Motor neuron (in vitro differentiated cells): ENCODE results near the gene TMEM88. TPM values are rescaled to one million over a fixed set of nuclear protein-coding genes. Genes with fewer than 3 reads are reported as not detected.
A peak's percentile ranks its signal among the peaks of the same experiment; 100 is the strongest.

Source experiments
- ATAC-seq, 8 experiments: fragments of 200-7000 bp; cut with Tn5 transposase; replicated peaks in 6 of 8; 2 replicates each; pipeline ENCODE4 v1.8.0; 2021; ENCODE audit warnings: mild to moderate bottlenecking in 8 of 8, moderate library complexity in 8 of 8
- H3K27ac ChIP-seq, 2 donors: fragments of 250-450 bp; sonication (Bioruptor Pico); 2 replicates each; pipeline ENCODE4 v1.9.0; 2021; ENCODE audit warnings: antibody characterized with exemption in 2 of 2, mild to moderate bottlenecking in 2 of 2, moderate library complexity in 1 of 2
- H3K4me1 ChIP-seq, 2 donors: fragments of 250-450 bp; sonication (Bioruptor Pico); replicated peaks in 1 of 2; 2 replicates each; pipeline ENCODE4 v1.6.1; 2021; ENCODE audit warnings: antibody characterized with exemption in 2 of 2, mild to moderate bottlenecking in 2 of 2, moderate library complexity in 1 of 2
- H3K4me3 ChIP-seq, 5 donors: fragments of 250-450 bp; sonication (Bioruptor Pico); 2 replicates each; pipeline ENCODE4 v1.9.0; 2021; ENCODE audit warnings: antibody characterized with exemption in 5 of 5, mild to moderate bottlenecking in 5 of 5, moderate library complexity in 4 of 5
- WGBS, 10 experiments: fragments of 450-650 bp; shearing (Covaris generic); methylation state at CpG; one replicate each; pipeline ENCODE4 v1.0.0; 2022; 5-methylcytosine and 5-hydroxymethylcytosine counted together
- in situ Hi-C, 9 experiments: fragments of 400-800 bp; cut with MboI; loops; one replicate each; pipeline ENCODE4 v1.15.0; 2021; ENCODE audit warnings: low sequenced_read_pairs in 9 of 9, low pct_unique_long_range_greater_than_20kb in 2 of 9; ENCODE audit not compliant: unreplicated experiment in 9 of 9
- total RNA-seq, 8 experiments: library from RNA; unstranded; fragments of 300-600 nt; gene quantifications; 2 replicates each; pipeline versions ENCODE4 v1.2.3 to v1.2.4, GENCODE V29; 2022

Gene TMEM88
- total RNA-seq, 8 experiments from 2014 or later, result 0.51 to 18.5 (median 4.1) TPM

DNA sequence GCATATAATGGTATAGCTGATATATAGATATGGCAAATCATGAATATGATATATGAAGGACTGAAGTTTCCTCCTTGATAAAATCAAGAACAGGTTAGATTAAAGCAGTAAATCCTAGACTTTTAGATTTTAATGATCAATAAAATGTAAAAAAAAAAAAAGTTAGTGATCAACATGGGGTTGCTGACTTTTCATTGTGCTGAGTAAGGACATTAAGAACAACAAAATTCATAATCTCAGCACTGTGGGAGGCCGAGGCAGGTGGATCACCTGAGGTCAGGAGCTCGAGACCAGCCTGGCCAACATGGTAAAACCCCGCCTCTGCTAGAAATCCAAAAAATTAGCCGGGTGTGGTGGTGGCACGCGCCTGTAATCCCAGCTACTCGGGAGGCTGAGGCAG lies 23.4 kb downstream of the TMEM88 start:
- in situ Hi-C loops, result no loop called here
- WGBS, 10 experiments, result 80 to 100% (median 97%) methylated on average over 1 to 7 of the region's 7 CpGs; no CpG with 5 or more reads in 3 of the 10 experiments
- no peak overlapping the region for H3K27ac ChIP-seq
- no peak for ATAC-seq
- H3K4me1 ChIP-seq, result peaks cover 5 to 27% of the 10 kb centered on the region in 2 donors
- no peak overlapping the region for H3K4me3 ChIP-seq

GRCh38 chr17:7880076-7880868 lies 25.4 kb downstream of the TMEM88 start:
- ATAC-seq, result no peak
- Histone ChIP-seq H3K4me3 (no peak overlapping the region), H3K4me1 (peaks cover 5 to 33% of the 10 kb centered on the region in 2 donors), H3K27ac (no peak overlapping the region)
- WGBS, 10 experiments, result 0 to 100% (median 80%) methylated on average over 1 to 3 of the region's 3 CpGs; no CpG with 5 or more reads in 1 of the 10 experiments
- in situ Hi-C loops, result no loop called here

- in situ Hi-C loops, result no loop called here
- 50 to 80% (median 69%) methylated on average over 3 to 7 of the region's 7 CpGs for WGBS, 10 experiments
- ATAC-seq, result no peak
- Histone ChIP-seq H3K4me1 (peaks cover 5 to 33% of the 10 kb centered on the region in 2 donors), H3K4me3 (no peak overlapping the region), H3K27ac (no peak overlapping the region)
Measured at GRCh38 chr17:7881276-7882054, 26.6 kb downstream of the TMEM88 start.

- no peak overlapping the region for H3K27ac ChIP-seq
- H3K4me3 ChIP-seq, result no peak overlapping the region
- 65 to 100% (median 80%) methylated on average over 1 to 7 of the region's 7 CpGs; no CpG with 5 or more reads in 1 of the 10 experiments for WGBS, 10 experiments
- ATAC-seq, result no peak
- H3K4me1 ChIP-seq, result peaks cover 5 to 33% of the 10 kb centered on the region in 2 donors
- in situ Hi-C loops, result no loop called here
Measured at GRCh38 chr17:7882068-7882467, 27.2 kb downstream of the TMEM88 start.

DNA sequence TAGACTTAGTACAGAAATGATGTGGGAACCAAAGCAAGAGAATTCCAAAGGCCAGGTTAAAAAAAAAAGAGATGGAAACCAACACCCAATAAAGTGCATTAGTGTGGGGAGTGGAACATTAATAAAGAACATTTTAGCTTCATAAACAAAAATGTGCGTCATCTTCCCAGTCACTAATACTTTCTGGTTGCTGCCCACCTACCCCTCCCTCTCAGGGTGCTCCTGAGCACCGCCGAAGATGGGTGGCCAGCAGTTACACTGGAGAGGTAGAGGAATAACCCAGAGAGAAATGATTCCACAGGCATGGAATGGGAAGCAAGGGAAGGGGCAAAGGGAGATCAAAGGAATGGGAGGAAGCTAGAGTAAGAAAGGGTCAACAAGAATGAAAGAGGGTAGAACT lies 27.8 kb downstream of the TMEM88 start:
- ATAC-seq, result no peak
- Histone ChIP-seq H3K4me1 (peaks cover 5 to 33% of the 10 kb centered on the region in 2 donors), H3K4me3 (no peak overlapping the region), H3K27ac (no peak overlapping the region)
- 43 to 100% (median 84%) methylated on average over 1 to 2 of the region's 3 CpGs; no CpG with 5 or more reads in 1 of the 10 experiments for WGBS, 10 experiments
- in situ Hi-C loops, result no loop called here

GRCh38 chr17:7883781-7884386 lies 29.0 kb downstream of the TMEM88 start:
- Histone ChIP-seq H3K4me3 (peak overlapping the region; percentile 51 to 99 (median 93)), H3K4me1 (peaks cover 14 to 41% of the 10 kb centered on the region in 2 donors)

GRCh38 chr17:7884581-7885366 lies 29.9 kb downstream of the TMEM88 start:
- H3K4me3 ChIP-seq, result peak overlapping the region; percentile 51 to 99 (median 93)
- ATAC-seq, result no peak
- H3K27ac ChIP-seq, result peak overlapping the region; percentile 84 to 99
- WGBS, 10 experiments, result 0% methylated on average over 1 of the region's 100 CpGs; no CpG with 5 or more reads in 9 of the 10 experiments
- in situ Hi-C loops, result no loop called here
- peaks cover 23 to 42% of the 10 kb centered on the region in 2 donors for H3K4me1 ChIP-seq

More at GRCh38 chr17:7883781-7884386, 29.0 kb downstream of the TMEM88 start:
- in situ Hi-C loops, result no loop called here
- 0 to 33% (median 33%) methylated on average over 1 of the region's 3 CpGs; no CpG with 5 or more reads in 7 of the 10 experiments for WGBS, 10 experiments
- peak overlapping the region; percentile 84 to 99 for H3K27ac ChIP-seq
- no peak for ATAC-seq

DNA sequence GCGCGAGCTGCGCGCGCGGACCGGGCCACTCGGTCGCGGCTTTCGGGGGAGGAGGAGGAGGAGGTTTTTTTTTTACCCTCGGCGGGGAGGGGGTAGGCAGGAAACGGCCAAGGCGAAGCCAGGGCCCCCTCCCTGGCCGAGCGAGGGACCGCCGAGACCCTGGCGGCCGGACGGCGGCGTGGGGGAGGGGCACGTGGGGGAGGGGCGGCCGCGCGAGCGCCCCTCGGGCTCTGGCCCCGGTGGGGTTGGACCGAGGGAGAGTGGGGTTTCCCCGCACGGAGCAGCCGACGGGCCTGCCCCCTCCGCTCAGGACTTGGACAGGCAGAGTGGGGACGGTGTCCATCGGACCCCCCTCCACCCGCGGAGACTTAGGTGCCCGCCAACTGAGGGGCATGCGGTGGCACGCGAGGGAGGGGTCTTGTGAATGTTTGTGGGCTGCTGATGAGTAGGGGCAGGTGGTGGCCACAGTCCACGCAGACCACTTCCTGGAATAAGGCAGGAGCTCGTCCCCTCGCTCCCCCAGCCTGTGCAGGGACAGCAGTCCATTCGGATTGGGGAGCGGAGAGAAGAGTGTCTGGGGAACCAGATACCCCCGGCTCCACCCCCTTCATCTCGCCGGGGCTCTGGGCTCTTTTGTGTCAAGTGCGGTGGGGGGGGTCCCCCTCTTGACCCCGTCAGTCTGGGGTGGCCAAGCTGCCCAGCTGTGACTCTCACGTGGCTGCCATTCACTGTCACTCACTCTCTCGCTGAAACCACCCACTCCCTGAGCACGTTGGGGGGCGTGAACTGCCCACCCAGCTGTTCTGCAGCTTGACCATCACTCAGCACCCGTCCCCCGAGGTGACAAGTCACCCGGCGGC lies 30.7 kb downstream of the TMEM88 start:
- H3K27ac ChIP-seq, result peak overlapping the region; percentile 84 to 99
- peak overlapping the region; percentile 51 to 99 (median 93) for H3K4me3 ChIP-seq
- H3K4me1 ChIP-seq, result peaks cover 26 to 40% of the 10 kb centered on the region in 2 donors
- WGBS, 10 experiments, result 0% methylated on average over 1 to 6 of the region's 64 CpGs; no CpG with 5 or more reads in 6 of the 10 experiments
- in situ Hi-C loops, result no loop called here
- peak; percentile 0 to 67 (median 54) for ATAC-seq

GRCh38 chr17:7886227-7887037 lies 31.6 kb downstream of the TMEM88 start:
- peak overlapping the region; percentile 51 to 99 (median 93) for H3K4me3 ChIP-seq
- WGBS, 10 experiments, result 0% methylated on average over 1 to 4 of the region's 30 CpGs; no CpG with 5 or more reads in 5 of the 10 experiments
- peaks cover 26 to 40% of the 10 kb centered on the region in 2 donors for H3K4me1 ChIP-seq
- in situ Hi-C loops, result no loop called here
- peak in 1 of 8 experiments; percentile 2 for ATAC-seq
- H3K27ac ChIP-seq, result peak overlapping the region; percentile 84 to 99

- H3K4me3 ChIP-seq, result peak overlapping the region; percentile 51 to 99 (median 93)
- peak overlapping the region; percentile 84 to 99 for H3K27ac ChIP-seq
- peak in 2 of 8 experiments; percentile 1 to 12 for ATAC-seq
- in situ Hi-C loops, result no loop called here
- WGBS, 10 experiments, result 0 to 4% (median 2%) methylated on average over 4 to 8 of the region's 8 CpGs
- peaks cover 26 to 36% of the 10 kb centered on the region in 2 donors for H3K4me1 ChIP-seq
Measured at GRCh38 chr17:7887038-7887481, 32.2 kb downstream of the TMEM88 start.
